ENCODE results near the gene TREH.
"Not testable (repeated sequence)": the region's sequence is repeated elsewhere in the genome, so short reads cannot be mapped to it uniquely, and the experiment has no call there.

Gene TREH

DNA sequence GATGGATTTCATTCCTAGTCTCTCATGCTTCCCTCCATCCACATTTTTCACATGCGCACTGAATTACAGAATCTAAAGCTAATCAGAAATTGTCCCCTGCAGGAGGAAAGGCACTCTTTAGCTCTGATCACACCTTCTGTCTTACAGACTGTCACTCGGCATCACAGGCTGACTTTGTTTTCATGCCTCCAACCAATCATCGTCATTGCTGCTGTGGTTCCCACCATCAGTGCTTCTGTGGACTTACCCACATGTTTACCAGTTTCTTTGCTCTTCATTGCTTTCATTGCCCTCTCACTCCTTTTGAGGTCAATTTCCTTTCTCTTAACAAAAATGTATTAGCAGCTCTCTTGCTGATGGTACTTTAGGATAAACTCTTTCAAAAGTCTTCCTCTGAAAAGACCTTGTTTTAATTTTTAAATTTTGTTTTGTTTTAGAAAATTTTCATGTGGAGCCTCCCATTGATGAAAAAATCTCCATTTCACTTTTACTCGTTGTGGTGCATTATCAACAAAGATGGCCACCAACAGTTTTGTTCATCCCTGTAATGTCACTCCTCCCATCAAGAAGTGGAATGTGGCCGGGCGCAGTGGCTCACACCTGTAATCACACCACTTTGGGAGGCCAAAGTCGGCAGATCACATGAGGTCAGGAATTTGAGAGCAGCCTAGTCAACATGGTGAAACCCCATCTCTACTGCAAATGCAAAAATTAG lies 20.2 kb upstream of the TREH start:
- no peak for DNase-seq (ENCODE audit: low spot score)
- no peak for FAIRE-seq

DNA sequence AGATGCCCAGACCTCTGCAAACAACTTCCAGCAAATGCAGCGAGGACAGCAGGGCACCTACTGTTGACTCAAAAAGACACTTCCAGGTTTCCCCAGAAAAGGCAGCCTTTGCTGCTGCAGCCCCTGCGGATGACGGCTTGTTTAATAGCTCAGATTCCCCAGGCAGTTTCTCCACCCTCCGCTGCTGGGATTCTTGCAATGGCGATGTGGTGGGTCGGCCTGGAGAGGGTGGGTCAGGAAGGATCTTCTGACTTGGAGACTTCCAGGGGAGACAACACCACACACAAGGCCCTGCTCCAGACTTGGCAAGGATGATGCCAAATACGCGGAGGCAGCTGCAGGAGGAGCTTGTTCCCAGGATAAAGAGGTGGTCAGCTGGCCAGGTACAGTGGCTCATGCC lies 17.9 kb upstream of the TREH start:
- FAIRE-seq (no peak), DNase-seq (ENCODE audit: low spot score) (no peak)

- FAIRE-seq: no peak
- no peak for DNase-seq (ENCODE audit: low spot score)
These were observed 17.3 kb upstream of the TREH start for GRCh38 chr11:118696673-118697226.

- DNase-seq (ENCODE audit: low spot score) (no peak), FAIRE-seq (no peak)
These were observed 15.3 kb upstream of the TREH start for GRCh38 chr11:118694771-118695170.

DNA sequence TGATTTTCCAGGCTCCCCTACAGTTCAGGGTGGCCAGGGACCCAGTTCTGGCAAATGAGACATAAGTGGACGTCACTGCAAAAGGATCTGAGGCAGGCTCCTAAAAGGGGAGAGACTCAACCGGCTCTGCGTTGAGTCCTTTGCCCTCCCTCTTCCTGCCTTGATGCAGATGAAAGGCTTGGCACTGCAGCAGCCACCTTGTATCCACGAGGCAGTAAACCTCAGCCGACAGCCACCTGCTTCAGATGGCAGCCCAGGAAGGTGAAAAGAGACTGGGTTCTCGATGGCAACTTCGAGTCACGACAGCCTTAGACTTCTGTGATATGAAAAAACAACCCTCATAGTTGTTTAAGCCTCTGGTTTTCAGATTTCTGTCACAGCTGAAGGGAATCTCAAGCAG lies 14.7 kb upstream of the TREH start:
- FAIRE-seq (no peak), DNase-seq (ENCODE audit: low spot score) (no peak)

GRCh38 chr11:118691926-118692830 lies 12.7 kb upstream of the TREH start:
- no peak for FAIRE-seq
- DNase-seq (ENCODE audit: low spot score): peak; percentile 22

- FAIRE-seq (no peak), DNase-seq (ENCODE audit: low spot score) (no peak)
These were observed 11.3 kb upstream of the TREH start for GRCh38 chr11:118690553-118691304.

DNA sequence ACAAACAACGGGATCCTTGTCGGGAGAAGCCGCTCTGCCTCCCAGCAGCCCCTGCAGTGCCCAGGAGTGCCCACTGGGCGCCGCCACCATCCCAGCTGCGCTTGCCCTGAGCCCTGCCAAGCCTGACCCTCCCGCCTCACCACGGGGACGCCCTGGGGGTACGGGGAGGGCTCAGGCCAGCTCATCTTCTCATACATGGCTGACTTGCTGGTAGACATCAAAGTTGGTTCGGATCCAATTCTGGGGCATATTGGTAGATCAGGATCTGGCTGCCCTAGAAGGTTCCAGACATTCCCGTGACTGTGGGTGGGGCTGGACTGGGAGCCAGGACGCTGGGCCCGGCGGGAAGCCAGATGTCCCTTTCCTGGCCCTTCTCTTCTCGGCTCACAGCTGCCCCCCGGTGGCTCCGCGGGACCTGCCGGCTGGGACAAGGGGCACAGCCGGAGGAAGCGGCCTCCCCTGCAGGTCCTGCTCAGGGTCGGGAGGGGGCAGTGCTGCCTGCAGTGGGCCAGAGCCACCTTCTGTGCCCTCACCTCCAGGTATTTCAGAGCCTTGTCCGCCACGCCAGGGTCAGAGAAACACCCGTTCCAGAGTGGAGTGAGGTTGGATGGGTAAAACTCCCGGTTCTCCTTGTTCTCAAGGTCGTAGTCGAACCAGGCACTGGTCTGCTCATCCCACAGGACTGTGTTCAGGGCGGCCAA lies 10.6 kb upstream of the TREH start:
- peak; percentile 4 for FAIRE-seq
- DNase-seq (ENCODE audit: low spot score): peak; percentile 74

DNA sequence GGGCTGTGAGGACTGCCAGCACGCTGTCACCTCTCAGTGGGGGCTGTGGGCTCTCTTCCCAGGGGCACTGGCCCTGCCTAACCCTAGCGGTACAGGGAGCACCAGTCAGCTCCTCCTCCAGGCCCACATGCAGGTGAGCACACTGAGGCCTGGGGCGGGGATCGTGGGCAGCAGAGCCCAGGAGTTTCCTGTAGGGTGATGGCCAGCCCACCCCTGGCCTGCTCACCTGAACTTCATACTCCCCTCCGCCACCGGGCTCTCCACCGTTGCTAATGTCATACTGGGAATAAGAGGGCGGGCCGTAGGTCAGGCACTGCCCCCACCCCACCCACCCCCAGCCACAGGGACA lies 10.0 kb upstream of the TREH start:
- DNase-seq (ENCODE audit: low spot score) (no peak), FAIRE-seq (no peak)

DNA sequence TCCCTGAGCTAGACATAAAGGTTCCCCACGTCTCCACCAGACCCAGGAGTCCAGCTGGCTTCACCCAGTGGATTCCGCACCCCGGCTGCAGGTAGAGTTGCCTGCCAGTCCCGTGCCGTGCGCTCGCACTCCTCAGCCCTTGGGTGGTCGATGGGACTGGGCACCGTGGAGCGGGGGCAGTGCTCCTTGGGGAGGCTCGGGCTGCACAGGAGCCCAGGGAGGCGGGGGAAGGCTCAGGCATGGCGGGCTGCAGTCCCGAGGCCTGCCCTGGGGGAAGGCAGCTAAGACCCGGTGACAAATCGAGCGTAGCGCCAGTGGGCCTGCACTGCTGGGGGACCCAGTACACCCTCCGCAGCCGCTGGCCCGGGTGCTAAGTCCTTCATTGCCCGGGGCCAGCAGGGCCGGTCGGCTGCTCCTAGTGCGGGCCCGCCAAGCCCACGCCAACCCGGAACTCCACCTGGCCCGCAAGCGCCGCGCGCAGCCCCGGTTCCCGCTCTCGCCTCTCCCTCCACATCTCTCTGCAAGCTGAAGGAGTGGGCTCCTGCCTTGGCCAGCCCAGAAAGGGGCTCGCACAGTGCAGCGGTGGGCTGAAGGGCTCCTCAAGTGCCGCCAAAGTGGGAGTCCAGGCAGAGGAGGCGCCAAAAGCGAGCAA lies 9.5 kb upstream of the TREH start:
- DNase-seq (ENCODE audit: low spot score): no peak
- FAIRE-seq: no peak

DNA sequence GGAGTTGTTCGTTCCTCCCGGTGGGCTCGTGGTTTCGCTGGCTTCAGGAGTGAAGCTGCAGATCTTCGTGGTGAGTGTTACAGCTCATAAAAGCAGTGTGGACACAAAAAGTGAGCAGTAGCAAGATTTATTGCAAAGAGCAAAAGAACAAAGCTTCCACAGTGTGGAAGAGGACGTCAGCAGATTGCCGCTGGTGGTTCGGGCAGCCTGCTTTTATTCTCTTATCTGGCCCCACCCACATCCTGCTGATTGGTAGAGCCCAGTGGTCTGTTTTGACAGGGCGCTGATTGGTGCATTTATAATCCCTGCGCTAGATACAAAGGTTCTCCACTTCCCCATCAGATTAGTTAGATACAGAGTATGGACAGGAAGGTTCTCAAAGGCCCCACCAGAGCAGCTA lies 8.9 kb upstream of the TREH start:
- not testable (repeated sequence) for FAIRE-seq; DNase-seq (ENCODE audit: low spot score)

- FAIRE-seq (no peak), DNase-seq (ENCODE audit: low spot score) (no peak)
These were observed 8.5 kb upstream of the TREH start for GRCh38 chr11:118687906-118688305.

DNA sequence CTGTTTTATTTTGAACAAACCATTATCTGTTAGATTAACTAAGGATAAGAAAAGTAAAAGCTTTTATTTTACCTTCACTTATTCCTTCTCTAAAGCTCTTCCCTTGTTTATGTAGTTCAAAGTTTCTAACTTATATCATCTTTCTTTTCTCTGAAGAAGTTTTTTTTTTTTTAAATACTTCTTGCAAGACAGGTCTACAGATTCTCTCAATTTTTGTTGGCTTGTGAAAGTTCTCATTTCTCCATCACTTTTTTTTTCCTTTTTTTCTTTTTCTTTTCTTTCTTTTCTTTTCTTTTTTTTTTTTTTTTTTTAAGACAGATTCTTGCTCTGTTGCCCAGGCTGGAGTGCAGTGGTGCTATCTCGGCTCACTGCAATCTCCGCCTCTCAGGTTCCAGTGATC lies 4.7 kb upstream of the TREH start:
- FAIRE-seq: no peak
- no peak for DNase-seq (ENCODE audit: low spot score)

GRCh38 chr11:118682939-118683338 lies 3.5 kb upstream of the TREH start:
- not testable (repeated sequence) for DNase-seq (ENCODE audit: low spot score); FAIRE-seq

GRCh38 chr11:118682372-118682771 lies 2.9 kb upstream of the TREH start:
- FAIRE-seq (no peak), DNase-seq (ENCODE audit: low spot score) (no peak)

DNA sequence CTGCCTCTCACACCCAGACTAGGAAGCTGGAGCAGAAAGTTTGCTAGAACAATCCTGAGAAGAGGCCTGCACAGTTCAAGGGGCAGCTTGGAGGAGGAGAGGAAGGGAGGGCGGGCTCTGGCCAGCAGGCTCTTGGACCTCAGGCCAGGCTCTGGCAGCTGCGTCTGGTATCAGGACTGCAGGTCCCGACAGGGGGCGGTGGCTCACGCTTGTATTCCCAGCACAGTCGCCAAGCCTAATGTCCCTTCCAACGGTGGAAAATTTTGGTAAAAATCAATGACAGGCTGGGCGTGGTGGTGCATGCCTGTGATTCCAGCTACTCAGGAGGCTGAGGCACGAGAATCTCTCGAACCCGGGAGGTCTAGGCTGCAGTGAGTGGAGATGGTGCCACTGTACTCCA lies 542 bp downstream of the TREH start:
- DNase-seq (ENCODE audit: low spot score); FAIRE-seq: not testable (repeated sequence)

DNA sequence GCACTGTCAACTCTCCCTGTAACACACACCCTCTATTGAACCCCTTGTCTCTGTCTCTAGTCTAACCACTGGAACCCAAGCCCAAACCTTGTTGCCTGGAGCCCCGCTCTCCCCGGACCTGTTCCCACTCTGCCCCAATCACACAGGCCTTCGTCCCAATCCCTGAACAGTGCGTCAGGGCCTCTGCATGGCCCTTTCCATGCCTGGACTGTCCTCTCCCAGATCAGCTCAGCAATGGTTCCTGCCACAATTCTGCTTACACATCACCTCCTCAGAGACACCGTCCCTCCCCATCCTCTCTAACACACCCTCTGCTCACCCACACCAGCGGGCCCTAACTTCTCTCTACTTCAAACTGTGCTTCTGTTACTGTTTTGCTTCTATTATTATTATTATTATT lies 1.5 kb downstream of the TREH start:
- no peak for FAIRE-seq

DNA sequence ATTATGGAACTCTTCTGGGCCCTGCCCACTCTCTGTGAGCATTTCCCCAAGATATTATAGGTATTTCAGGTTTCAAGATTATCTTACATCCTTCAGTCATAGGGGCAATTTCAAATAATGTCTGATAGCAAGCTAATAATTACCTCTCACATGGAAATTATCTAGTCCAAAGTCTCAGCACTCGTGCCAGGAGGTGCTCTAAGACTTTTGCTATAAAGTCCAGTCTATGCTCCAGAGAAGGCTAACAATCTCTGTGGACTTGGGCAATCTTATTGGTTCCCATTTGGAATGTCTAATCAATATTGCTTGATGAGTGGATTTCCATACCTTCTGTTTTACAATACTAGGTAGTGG lies 5.4 kb downstream of the TREH start:
- FAIRE-seq: no peak

More for the DNA sequence above, 1.5 kb downstream of the TREH start:
- DNase-seq (ENCODE audit: low spot score): no peak

DNA sequence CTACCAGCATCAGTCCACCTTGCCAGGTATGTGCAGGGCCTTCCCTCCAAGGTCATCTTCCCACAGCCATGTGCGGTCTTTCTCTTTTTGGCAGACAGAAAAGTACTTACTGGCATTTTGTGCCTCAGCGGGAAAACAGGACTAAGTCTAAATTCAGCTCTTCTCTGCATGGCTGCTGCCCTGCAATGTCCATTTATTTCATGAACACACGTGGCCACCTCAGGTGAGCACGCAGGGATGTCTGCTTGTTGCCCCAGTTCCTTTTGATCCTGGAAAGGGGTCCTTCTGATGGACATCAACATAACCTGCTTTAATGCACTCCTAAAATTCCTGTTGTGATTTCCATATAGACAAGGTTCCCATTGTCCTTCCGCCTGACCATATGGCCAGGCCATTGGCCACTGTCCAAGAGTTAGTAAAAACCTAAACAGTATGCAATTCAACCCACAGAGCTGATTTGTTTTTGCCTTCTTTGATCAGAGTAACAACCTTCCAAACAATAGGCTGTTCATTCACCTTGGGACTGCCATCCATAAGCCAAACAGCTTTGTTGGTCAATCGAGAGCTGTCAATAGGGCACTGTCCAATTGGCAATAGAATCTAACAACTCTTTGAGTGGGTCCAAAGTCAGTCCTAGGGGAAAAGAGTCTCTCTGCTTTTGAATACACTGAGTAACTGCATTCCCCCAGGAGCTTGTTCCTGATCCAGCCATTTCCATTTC lies 5.9 kb downstream of the TREH start:
- FAIRE-seq (no peak), DNase-seq (ENCODE audit: low spot score) (no peak)

More for the DNA sequence above, 5.4 kb downstream of the TREH start:
- no peak for DNase-seq (ENCODE audit: low spot score)

- DNase-seq (ENCODE audit: low spot score) (no peak), FAIRE-seq (no peak)
These were observed 6.6 kb downstream of the TREH start for GRCh38 chr11:118672846-118673245.
